ENCODE data around the gene HOXC9. TPM values are rescaled to one million over a fixed set of nuclear protein-coding genes. Genes with fewer than 3 reads are reported as not detected.

HOXC9 gene
- total RNA-seq, 6 experiments from 2014 or later: not detected

DNA sequence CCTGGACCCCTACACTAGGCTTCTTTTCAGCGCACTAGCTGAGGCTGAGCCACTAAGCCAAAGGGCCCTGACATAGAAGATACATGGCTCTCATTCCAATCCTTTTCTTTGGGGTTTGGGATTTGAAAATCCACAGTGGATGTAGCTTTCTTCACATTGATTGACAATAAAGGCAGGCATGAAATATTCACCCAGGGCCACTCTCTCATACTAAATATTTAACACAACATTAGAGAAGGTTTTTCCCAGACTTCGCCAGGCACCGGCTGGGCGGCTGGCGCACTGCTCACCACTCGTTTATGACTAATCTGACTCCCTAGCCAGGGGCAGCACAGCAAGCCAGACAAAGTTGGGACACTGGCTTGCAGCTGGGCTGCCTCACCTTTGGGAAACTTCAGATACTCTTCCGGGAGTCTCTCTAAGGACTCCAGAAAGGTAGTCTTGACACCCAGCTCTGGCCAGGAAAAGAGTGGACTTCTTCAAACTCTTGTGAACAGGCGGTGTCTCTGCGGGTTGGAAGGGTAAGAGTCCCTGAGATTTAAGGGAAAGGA, 27.7 kb upstream of the HOXC9 start:
- Histone ChIP-seq H3K36me3 (no peaks in the 10 kb centered on the region), H3K4me3 (no peak overlapping the region), H3K27me3 (peaks cover 10 to 48% of the 10 kb centered on the region in 2 donors), H3K27ac (no peak overlapping the region), H3K9me3 (no peaks in the 10 kb centered on the region), H3K4me1 (peaks cover 0 to 5% (median 0%) of the 10 kb centered on the region in 4 donors)
- WGBS (ENCODE audit: insufficient coverage, low coverage, low lambda C conversion rate, missing lambda C conversion rate): 17% methylated on average over 7 of the region's 9 CpGs
- TF ChIP-seq POLR2A (IDR thresholded peaks at IDR 0.05) (no peak), CTCF (IDR thresholded peaks at IDR 0.05) (no peak)
- DNase-seq (peak in 1 of 3 donors; percentile 13), ATAC-seq (no peak)
- intact Hi-C loops (cut with DNase I): no loop called here

GRCh38 chr12:53972722-53973235, 27.2 kb upstream of the HOXC9 start, which contains the start of gene HOXC11:
TSS of gene HOXC11 (plus strand) at chr12:53973126. CDS start at chr12:53973242, 116 bp downstream.
- no peak for DNase-seq
- 8% methylated on average over 19 of the region's 21 CpGs for WGBS (ENCODE audit: insufficient coverage, low coverage, low lambda C conversion rate, missing lambda C conversion rate)
- TF ChIP-seq CTCF (IDR thresholded peaks at IDR 0.05) (no peak), POLR2A (IDR thresholded peaks at IDR 0.05) (no peak)
- intact Hi-C loops (cut with DNase I): no loop called here
- Histone ChIP-seq H3K36me3 (no peaks in the 10 kb centered on the region), H3K4me3 (no peak within 1 kb of the TSS), H3K4me1 (peaks cover 0 to 5% (median 0%) of the 10 kb centered on the region in 4 donors), H3K27ac (no peak within 1 kb of the TSS), H3K9me3 (no peaks in the 10 kb centered on the region), H3K27me3 (peaks cover 10 to 45% of the 10 kb centered on the region in 2 donors)
- no peak for ATAC-seq

GRCh38 chr12:53973236-53974042, 26.5 kb upstream of the HOXC9 start:
- no peaks in the 10 kb centered on the region for H3K36me3 ChIP-seq
- no peak for ATAC-seq
- H3K4me3 ChIP-seq: no peak overlapping the region
- intact Hi-C loops (cut with DNase I): no loop called here
- peak in 1 of 3 donors; percentile 51 for DNase-seq
- no peaks in the 10 kb centered on the region for H3K9me3 ChIP-seq
- H3K27ac ChIP-seq: no peak overlapping the region
- H3K4me1 ChIP-seq: peaks cover 0 to 5% (median 0%) of the 10 kb centered on the region in 4 donors
- TF ChIP-seq POLR2A (IDR thresholded peaks at IDR 0.05) (no peak), CTCF (IDR thresholded peaks at IDR 0.05) (no peak)
- H3K27me3 ChIP-seq: peaks cover 10 to 40% of the 10 kb centered on the region in 2 donors
- 8% methylated on average over 24 of the region's 71 CpGs for WGBS (ENCODE audit: insufficient coverage, low coverage, low lambda C conversion rate, missing lambda C conversion rate)

DNA sequence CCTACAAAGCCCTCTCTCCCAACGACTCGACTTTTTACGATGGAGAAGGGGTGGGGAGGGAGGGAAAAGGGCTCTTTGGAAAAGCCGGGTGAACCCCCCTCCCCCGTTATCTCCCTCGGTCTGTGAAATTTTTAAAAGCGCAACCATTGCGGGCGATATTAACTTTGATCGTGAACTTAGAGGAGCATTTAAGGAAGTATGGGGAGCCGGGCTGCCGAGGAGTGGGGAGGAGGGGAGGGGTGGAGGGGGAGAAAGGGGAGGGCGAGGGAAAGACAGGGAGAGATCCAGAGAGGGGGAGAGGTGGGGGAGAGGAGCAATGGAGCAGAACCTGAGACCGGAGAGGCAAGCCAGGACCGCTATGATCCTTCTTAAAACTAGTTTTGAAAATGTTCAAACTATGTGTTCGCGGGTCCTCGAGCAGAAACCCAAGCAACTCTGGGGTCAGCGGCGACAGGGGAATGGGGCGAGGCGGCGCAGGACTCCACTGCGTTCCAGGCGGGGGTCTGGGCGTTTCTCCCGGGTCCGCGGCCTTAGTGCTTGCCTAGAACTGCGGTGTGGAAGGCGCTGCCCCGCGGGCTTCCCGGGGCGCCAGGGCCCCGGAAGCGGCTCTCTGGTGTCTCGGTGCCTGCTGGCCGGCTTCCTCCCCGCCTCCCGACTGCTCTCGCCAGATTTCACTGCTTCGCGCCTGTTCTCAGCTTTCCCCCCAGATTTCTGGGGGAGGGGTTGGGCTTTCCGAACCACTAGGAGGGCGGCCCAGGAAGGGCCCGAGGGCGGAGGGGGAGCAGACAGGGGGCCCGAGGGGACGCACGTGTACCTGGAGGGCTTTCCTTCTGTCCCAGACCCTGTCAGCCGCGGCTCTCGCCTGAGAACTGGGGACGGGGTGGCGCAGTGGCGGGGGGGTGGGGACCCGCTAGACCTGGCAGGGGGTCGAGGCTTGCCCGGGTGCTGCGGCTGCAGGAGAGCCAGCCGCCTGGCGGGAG, 25.6 kb upstream of the HOXC9 start, which contains the start of gene HOTAIR:
Gene HOTAIR (minus strand): TSS at position 871 of the 980 bp plus-strand sequence.
- Histone ChIP-seq H3K27me3 (peaks cover 4 to 38% of the 10 kb centered on the region in 2 donors), H3K4me3 (no peak within 1 kb of the TSS), H3K4me1 (peaks cover 0 to 5% (median 0%) of the 10 kb centered on the region in 4 donors), H3K27ac (no peak within 1 kb of the TSS), H3K36me3 (no peaks in the 10 kb centered on the region), H3K9me3 (no peaks in the 10 kb centered on the region)
- TF ChIP-seq POLR2A (IDR thresholded peaks at IDR 0.05) (no peak), CTCF (IDR thresholded peaks at IDR 0.05) (no peak)
- WGBS (ENCODE audit: insufficient coverage, low coverage, low lambda C conversion rate, missing lambda C conversion rate): 5% methylated on average over 26 of the region's 63 CpGs
- DNase-seq (peak in 1 of 3 donors; percentile 48), ATAC-seq (peak in 2 of 4 donors; percentile 24 to 51)
- intact Hi-C loops (cut with DNase I): no loop called here
